ENCODE measurements around the gene DPP6. TPM values are rescaled to one million over a fixed set of nuclear protein-coding genes. Genes with fewer than 3 reads are reported as not detected.
A peak's percentile ranks its signal among the peaks of the same experiment; 100 is the strongest.

DPP6 gene
- total RNA-seq, 1 donor from 2014 or later, result 5.1 TPM

DNA sequence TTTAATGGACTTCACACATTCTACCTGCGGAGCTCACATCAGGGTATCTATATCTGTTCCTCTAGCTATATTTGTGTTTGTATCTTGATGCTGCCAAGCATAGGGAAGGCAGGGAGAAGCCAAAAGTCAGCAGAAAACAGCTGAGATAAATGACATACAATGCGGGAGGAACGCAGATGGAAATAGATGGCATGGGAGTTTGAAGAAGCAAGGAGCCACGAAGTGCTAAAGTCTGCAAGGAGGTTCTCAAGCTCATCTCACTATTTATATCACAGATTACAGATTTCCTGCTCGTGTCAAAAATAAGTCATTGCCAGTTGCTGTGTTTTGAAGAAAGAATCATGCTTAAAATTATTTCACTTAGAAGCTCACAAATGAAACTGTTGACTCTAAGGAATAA lies 180.5 kb downstream of the DPP6 start:
- DNase-seq, result no peak

DNA sequence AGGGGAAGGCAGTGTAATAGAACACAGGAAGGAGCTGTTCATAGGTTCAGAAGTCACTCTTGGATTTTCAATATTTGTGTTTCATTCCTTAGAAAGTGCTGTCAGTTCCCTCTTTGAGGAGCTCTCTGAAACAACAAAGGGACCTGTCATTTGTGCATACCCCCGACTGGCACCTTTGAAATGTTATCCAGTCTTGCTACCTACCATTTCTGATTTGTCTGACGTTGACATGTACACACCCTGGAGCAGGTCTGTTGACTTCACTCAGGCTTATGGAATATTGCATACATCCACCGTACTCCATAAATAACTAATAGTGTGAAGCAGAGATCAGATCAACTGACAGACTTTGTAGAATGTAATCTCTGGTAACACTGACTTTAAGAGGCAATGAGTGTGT lies 189.8 kb downstream of the DPP6 start:
- no peak for DNase-seq

GRCh38 chr7:154242709-154243108 lies 190.5 kb downstream of the DPP6 start:
- DNase-seq, result no peak

DNA sequence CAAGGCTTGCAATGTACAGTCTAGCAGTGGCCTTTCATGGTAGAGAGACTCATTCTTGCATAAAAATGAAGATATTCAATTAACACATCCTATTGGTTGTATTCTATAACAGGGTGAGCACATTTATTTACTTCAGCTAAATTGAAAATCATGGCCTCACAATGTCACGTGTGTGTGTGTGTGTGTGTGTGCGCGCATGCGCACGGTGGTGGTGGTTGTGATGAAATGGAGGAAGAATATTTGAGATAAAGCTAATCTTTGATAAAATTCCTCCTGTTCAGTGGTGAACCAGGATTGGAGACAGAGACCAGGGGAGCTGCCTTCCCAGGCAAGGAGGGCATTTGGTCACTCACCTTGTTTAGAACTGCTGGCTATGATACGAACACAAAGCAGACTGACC lies 199.8 kb downstream of the DPP6 start:
- no peak for DNase-seq

DNA sequence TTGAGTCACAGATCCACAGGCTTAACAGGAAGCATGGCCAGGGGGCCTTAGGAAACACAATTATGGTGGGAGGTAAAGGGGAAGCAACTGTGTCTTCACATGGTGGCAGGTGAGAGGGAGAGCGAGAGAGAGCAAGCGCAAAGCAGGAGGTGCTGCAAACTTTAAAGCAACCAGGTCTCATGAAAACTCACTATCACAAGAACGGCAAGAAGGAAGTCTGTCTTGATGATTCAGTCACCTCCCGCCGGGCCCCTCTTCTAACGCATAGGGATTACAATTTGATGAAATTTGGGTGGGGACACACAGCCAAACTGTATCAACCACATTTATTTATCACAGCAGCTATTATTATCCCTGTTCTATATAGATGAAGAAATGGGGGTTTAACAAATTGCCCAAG lies 201.6 kb downstream of the DPP6 start:
- DNase-seq, result no peak

GRCh38 chr7:154255324-154255723 lies 203.1 kb downstream of the DPP6 start:
- no peak for DNase-seq

DNA sequence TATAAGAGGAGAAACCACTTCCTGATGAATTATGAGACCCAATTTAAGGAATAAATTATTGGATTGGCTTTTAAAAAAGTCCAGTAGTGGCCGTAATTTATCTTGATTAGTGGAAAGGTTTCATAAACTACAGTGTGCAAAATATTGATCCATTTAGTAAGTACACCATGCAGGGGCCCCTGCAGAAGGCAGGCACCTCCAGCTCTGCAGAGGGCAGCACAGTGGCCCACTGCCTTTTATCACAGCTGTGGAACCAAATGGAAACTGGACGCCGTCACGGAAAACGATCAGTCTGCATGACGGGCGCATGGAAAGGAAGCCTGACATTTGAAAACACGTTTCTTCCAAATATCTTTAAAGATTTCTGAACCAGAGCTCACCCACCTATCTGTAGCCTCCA lies 204.0 kb downstream of the DPP6 start:
- DNase-seq, result no peak

- DNase-seq, result no peak
Measured at GRCh38 chr7:154259396-154259795, 207.2 kb downstream of the DPP6 start.

DNA sequence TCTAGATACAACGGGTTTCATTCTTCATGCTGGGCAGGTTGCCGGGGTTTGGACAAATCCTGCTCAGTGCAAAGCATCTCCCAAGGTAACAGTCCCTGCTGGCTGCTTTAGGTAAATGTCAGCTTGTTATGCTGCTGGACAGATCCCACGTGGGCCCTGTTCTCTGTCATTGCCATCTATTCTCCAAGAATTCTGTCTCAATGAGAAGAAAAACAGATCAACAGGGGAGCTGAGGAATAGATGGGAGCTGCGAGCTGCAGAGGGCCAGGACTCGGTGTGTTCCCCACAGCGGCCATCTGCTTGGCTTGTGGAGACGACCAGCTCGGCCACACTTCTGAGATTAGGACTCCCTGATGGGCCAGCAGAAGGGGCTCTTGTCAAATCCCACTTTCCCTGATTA lies 235.2 kb downstream of the DPP6 start:
- peak; percentile 57 for DNase-seq

DNA sequence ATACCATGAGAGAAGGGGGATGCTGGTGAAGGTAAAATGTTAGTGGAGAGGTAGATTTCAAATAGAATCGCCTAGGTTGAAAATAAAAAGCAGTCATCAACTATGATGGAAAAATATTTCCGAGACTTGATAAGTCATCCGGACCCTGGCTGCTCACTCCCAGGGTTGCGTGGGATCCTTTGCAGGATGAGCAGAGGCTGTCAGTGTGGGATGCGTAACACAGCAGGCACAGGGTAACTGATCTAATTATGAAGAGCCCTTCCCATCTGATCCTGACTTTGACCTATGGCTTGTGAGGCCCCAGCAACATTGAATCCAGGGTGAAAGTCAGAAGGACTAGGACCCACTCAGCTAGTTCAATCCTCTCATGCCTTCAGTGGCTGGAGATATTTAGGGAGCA lies 236.9 kb downstream of the DPP6 start:
- no peak for DNase-seq

GRCh38 chr7:154296443-154296842 lies 244.2 kb downstream of the DPP6 start:
- no peak for DNase-seq

DNA sequence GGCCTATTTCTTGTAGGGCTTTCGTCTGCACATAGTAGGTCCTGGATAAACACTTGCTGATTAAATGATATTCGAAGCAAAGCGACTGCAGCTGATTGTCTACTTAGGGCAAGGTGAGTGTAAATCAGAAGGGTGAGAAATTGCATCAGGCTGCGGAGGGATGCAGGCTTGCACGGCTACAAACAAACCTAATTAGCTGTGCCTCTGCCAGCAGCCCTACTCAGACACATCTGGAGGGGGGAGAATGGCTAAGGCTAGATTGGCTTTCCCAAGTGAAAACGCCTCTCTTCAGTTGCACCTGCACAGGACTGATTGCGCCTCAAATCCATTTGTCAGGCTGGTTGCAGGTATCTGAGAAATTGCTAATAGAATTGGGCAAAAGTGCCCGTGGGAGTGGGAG lies 247.5 kb downstream of the DPP6 start:
- DNase-seq, result no peak

GRCh38 chr7:154302380-154302779 lies 250.2 kb downstream of the DPP6 start:
- DNase-seq, result no peak

- DNase-seq, result no peak
Measured at GRCh38 chr7:154304231-154304630, 252.0 kb downstream of the DPP6 start.

GRCh38 chr7:154304740-154305700 lies 252.8 kb downstream of the DPP6 start:
- peak; percentile 3 for DNase-seq

DNA sequence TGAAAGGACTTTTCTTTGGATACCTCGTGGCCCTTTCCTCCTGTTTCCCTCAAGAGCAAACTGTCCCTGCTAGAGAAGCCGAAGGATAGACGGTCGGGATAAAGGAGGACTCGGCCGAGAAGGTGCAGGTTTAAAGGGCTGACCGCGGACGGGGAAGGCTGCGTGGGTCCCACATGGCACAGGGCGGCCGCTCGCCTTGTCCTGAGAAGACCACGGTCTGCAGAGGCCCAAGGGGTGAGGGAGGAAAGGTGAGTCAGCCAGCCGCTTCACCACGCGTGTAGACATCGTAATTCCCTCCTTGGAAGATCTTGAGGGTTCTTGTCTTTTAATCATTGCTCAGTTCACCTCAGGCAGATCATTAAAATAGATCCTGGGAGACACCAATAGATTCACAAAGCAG lies 253.8 kb downstream of the DPP6 start:
- DNase-seq, result no peak

- no peak for DNase-seq
Measured at GRCh38 chr7:154308928-154309327, 256.7 kb downstream of the DPP6 start.

- DNase-seq, result no peak
Measured at GRCh38 chr7:154310114-154310513, 257.9 kb downstream of the DPP6 start.

GRCh38 chr7:154324196-154324595 lies 272.0 kb downstream of the DPP6 start:
- no peak for DNase-seq

GRCh38 chr7:154326421-154326820 lies 274.2 kb downstream of the DPP6 start:
- DNase-seq, result no peak

DNA sequence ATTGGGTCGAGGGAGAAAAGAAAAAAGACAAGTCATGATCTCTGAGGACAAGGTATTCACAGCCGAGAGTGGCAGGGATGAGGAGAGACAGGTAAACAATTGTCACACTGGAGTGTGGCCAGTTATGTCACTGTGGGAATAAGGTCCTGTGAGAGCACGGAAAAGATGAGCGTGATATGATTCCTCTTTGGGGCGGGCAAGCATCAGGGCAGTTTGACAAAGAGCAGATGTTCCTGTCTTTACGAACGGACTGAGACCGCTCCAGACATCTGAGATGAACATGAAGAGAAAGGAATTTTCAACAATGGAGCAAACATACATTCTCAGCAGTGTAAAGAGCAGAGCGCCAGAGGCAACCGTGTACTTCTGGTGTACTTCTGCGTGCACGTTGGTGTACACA lies 278.1 kb downstream of the DPP6 start:
- peak; percentile 13 for DNase-seq

DNA sequence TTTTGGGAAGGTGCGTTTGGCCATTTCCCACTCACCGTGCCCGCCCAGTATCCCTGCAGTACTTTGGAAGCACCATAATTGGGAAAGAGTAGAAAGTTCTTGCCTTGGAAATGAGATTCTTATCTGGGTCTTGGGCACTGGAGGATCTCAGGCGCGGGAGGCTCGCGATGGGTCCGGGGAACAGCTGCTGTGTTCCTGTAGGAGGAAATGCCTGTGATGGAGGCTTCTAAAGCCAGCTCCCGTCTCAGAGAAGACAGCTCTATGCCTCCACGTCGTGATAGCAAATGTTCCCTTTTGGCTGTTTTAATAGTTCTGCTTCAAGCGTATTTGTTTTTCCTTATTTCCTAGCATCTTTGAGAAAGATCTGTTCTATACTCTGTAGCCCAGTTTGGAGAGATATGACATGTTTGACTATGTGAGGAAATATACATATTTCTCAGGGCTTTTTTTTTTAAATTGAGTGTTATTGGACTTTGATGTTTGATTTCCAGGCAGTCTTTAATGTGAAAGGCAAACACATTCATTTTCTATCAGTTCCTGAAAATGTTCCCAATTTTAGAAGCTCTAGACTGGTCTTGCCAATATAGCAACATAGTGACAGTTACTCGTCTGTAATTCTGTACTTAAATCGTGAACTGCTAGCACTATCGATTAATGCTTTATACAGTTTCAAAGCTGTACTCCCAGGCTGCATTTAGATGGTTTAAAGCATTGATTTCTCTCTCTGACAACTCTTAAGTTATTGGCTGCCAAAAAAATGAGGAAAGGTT lies 280.8 kb downstream of the DPP6 start:
- no peak for DNase-seq

GRCh38 chr7:154336295-154336694 lies 284.1 kb downstream of the DPP6 start:
- DNase-seq, result no peak
